RWPE2 (cell line): Measurements from ENCODE around the gene ERN1.

Experiments
- ATAC-seq: fragments of 200-7000 bp; cut with Tn5 transposase; 3 replicates; pipeline ENCODE4 v1.9.1; 2021; ENCODE audit warnings: low read depth
- DNase-seq: peaks from one replicate; pipeline ENCODE4 v3.0.0-alpha.2; 2020; ENCODE audit warnings: low spot score
- H3K27ac ChIP-seq: fragments of 450-650 bp; 2 replicates; pipeline ENCODE4 v1.5.1; 2017; ENCODE audit warnings: mild to moderate bottlenecking; ENCODE audit not compliant: poor library complexity, severe bottlenecking
- H3K27me3 ChIP-seq: fragments of 250-450 bp; sonication (Bioruptor Pico); 2 replicates; pipeline ENCODE4 v1.5.1; 2021; ENCODE audit warnings: mild to moderate bottlenecking, moderate library complexity; ENCODE audit not compliant: insufficient read depth, poor library complexity, severe bottlenecking
- H3K36me3 ChIP-seq: fragments of 250-450 bp; sonication (Bioruptor Pico); 2 replicates; pipeline ENCODE4 v1.5.1; 2020; ENCODE audit warnings: low read depth, mild to moderate bottlenecking, moderate library complexity
- H3K4me1 ChIP-seq: fragments of 250-450 bp; sonication (Bioruptor Pico); 2 replicates; pipeline ENCODE4 v1.5.1; 2021; ENCODE audit warnings: mild to moderate bottlenecking, moderate library complexity; ENCODE audit not compliant: insufficient read depth, poor library complexity, severe bottlenecking
- H3K4me3 ChIP-seq: fragments of 250-450 bp; sonication (Bioruptor Pico); 2 replicates; pipeline ENCODE4 v1.5.1; 2021; ENCODE audit warnings: mild to moderate bottlenecking, moderate library complexity; ENCODE audit not compliant: severe bottlenecking
- H3K9me3 ChIP-seq: fragments of 250-450 bp; sonication (Bioruptor Pico); 2 replicates; pipeline ENCODE4 v1.5.1; 2021; ENCODE audit warnings: mild to moderate bottlenecking, moderate library complexity; ENCODE audit not compliant: severe bottlenecking
- CTCF ChIP-seq: fragments of 450-650 bp; IDR thresholded peaks from one replicate; pipeline ENCODE4 v1.5.1; 2017; ENCODE audit warnings: mild to moderate bottlenecking, moderate library complexity; ENCODE audit not compliant: poor library complexity, severe bottlenecking

The ERN1 gene

GRCh38 chr17:64065161-64065560, 64.8 kb downstream of the ERN1 start:
- no peak for TF ChIP-seq CTCF
- ATAC-seq (no peak), DNase-seq (no peak)
- H3K4me3 ChIP-seq, result no peak overlapping the region
- H3K36me3 ChIP-seq, result peaks cover 19% of the 10 kb centered on the region
- no peaks in the 10 kb centered on the region for H3K27me3 ChIP-seq
- peaks cover 5% of the 10 kb centered on the region for H3K4me1 ChIP-seq
- H3K9me3 ChIP-seq, result peaks cover 1% of the 10 kb centered on the region
- H3K27ac ChIP-seq, result no peak overlapping the region

- no peak for DNase-seq
- H3K9me3 ChIP-seq, result peaks cover 1% of the 10 kb centered on the region
- peaks cover 11% of the 10 kb centered on the region for H3K36me3 ChIP-seq
- H3K4me1 ChIP-seq, result peaks cover 5% of the 10 kb centered on the region
- no peaks in the 10 kb centered on the region for H3K27me3 ChIP-seq
- no peak overlapping the region for H3K4me3 ChIP-seq
- no peak overlapping the region for H3K27ac ChIP-seq
- no peak for TF ChIP-seq CTCF
- no peak for ATAC-seq
Measured at GRCh38 chr17:64064331-64064730, 65.6 kb downstream of the ERN1 start.

GRCh38 chr17:64063766-64064224, 66.1 kb downstream of the ERN1 start:
- ATAC-seq (peak; percentile 78), DNase-seq (no peak)
- TF ChIP-seq CTCF, result peak; percentile 52
- no peak overlapping the region for H3K4me3 ChIP-seq
- H3K27ac ChIP-seq, result no peak overlapping the region
- H3K27me3 ChIP-seq, result no peaks in the 10 kb centered on the region
- no peaks in the 10 kb centered on the region for H3K9me3 ChIP-seq
- peaks cover 5% of the 10 kb centered on the region; the same call in 1 of the 2 replicates for H3K36me3 ChIP-seq
- H3K4me1 ChIP-seq, result peaks cover 5% of the 10 kb centered on the region

GRCh38 chr17:64063088-64063487, 66.9 kb downstream of the ERN1 start:
- H3K4me1 ChIP-seq, result peaks cover 5% of the 10 kb centered on the region
- ATAC-seq (no peak), DNase-seq (no peak)
- no peak overlapping the region for H3K4me3 ChIP-seq
- H3K27me3 ChIP-seq, result no peaks in the 10 kb centered on the region
- no peak for TF ChIP-seq CTCF
- no peaks in the 10 kb centered on the region; the same call in 1 of the 2 replicates for H3K36me3 ChIP-seq
- H3K9me3 ChIP-seq, result no peaks in the 10 kb centered on the region
- no peak overlapping the region for H3K27ac ChIP-seq

GRCh38 chr17:64061178-64061898, 68.6 kb downstream of the ERN1 start:
- TF ChIP-seq CTCF, result no peak

More at GRCh38 chr17:64061178-64061898, 68.6 kb downstream of the ERN1 start:
- DNase-seq, result no peak
- no peaks in the 10 kb centered on the region for H3K27me3 ChIP-seq
- no peaks in the 10 kb centered on the region for H3K9me3 ChIP-seq
- no peak overlapping the region for H3K4me3 ChIP-seq
- peak; percentile 70; the same call in 2 of the 3 replicates for ATAC-seq
- H3K36me3 ChIP-seq, result no peaks in the 10 kb centered on the region; the same call in 1 of the 2 replicates
- H3K27ac ChIP-seq, result no peak overlapping the region
- peaks cover 5% of the 10 kb centered on the region for H3K4me1 ChIP-seq
